HG02678 (cell line): ENCODE results near the gene CMTM8.
A peak's percentile ranks its signal among the peaks of the same experiment; 100 is the strongest.
"Not testable (repeated sequence)": the region's sequence is repeated elsewhere in the genome, so short reads cannot be mapped to it uniquely, and the experiment has no call there.

Experiments used
- ATAC-seq: cut with Tn5 transposase; IDR thresholded peaks from one replicate; pipeline ENCODE4 v1.9.1; 2021; ENCODE audit warnings: mild to moderate bottlenecking, moderate library complexity; ENCODE audit not compliant: unreplicated experiment

The CMTM8 gene

GRCh38 chr3:32238453-32239306, at the start of gene CMTM8:
TSS of gene CMTM8 (plus strand) at chr3:32238680. CDS start at chr3:32238973, 293 bp downstream.
- ATAC-seq = peak; percentile 70

- no peak for ATAC-seq
Observed at GRCh38 chr3:32189693-32190092, 48.8 kb upstream of the CMTM8 start.

GRCh38 chr3:32190556-32190955, 47.9 kb upstream of the CMTM8 start:
- not testable (repeated sequence) for ATAC-seq

GRCh38 chr3:32193101-32193500, 45.4 kb upstream of the CMTM8 start:
- ATAC-seq = no peak

- ATAC-seq = no peak
Observed at GRCh38 chr3:32194653-32195052, 43.8 kb upstream of the CMTM8 start.

GRCh38 chr3:32195995-32196540, 42.4 kb upstream of the CMTM8 start:
- no peak for ATAC-seq

- ATAC-seq = no peak
Observed at GRCh38 chr3:32197991-32198390, 40.5 kb upstream of the CMTM8 start.

GRCh38 chr3:32198714-32199113, 39.8 kb upstream of the CMTM8 start:
- no peak for ATAC-seq

- no peak for ATAC-seq
Observed at GRCh38 chr3:32200490-32200889, 38.0 kb upstream of the CMTM8 start.

GRCh38 chr3:32200992-32201758, 37.3 kb upstream of the CMTM8 start:
- no peak for ATAC-seq

- no peak for ATAC-seq
Observed at GRCh38 chr3:32202496-32202895, 36.0 kb upstream of the CMTM8 start.

GRCh38 chr3:32203854-32204253, 34.6 kb upstream of the CMTM8 start:
- no peak for ATAC-seq

- ATAC-seq = no peak
Observed at GRCh38 chr3:32208447-32208846, 30.0 kb upstream of the CMTM8 start.

GRCh38 chr3:32215185-32215584, 23.3 kb upstream of the CMTM8 start:
- ATAC-seq = no peak

GRCh38 chr3:32216172-32216783, 22.2 kb upstream of the CMTM8 start:
- no peak for ATAC-seq

GRCh38 chr3:32217339-32217738, 21.1 kb upstream of the CMTM8 start:
- no peak for ATAC-seq

- no peak for ATAC-seq
Observed at GRCh38 chr3:32219537-32219936, 18.9 kb upstream of the CMTM8 start.

GRCh38 chr3:32220006-32220405, 18.5 kb upstream of the CMTM8 start:
- ATAC-seq = no peak

GRCh38 chr3:32222950-32223349, 15.5 kb upstream of the CMTM8 start:
- no peak for ATAC-seq

- no peak for ATAC-seq
Observed at GRCh38 chr3:32224016-32224516, 14.4 kb upstream of the CMTM8 start.

GRCh38 chr3:32226875-32227500, 11.5 kb upstream of the CMTM8 start:
- ATAC-seq = no peak
